ENCODE results near the gene GAL3ST2.
"Not testable (repeated sequence)": the region's sequence is repeated elsewhere in the genome, so short reads cannot be mapped to it uniquely, and the experiment has no call there.

The GAL3ST2 gene

GRCh38 chr2:241802421-241803318 lies 26.0 kb downstream of the GAL3ST2 start:
- Mint-ChIP-seq H3K4me3 (peak overlapping the region; percentile 71), H3K27me3 (no peaks in the 10 kb centered on the region), H3K36me3 (ENCODE audit: insufficient read depth) (peaks cover 3% of the 10 kb centered on the region), H3K27ac (ENCODE audit: low read depth) (peak overlapping the region; percentile 89), H3K4me1 (peaks cover 6% of the 10 kb centered on the region), H3K9me3 (no peaks in the 10 kb centered on the region)
- DNase-seq (ENCODE audit: low spot score in 2 of 2): no peak
- no peak for ATAC-seq (replicated peaks; ENCODE audit: extremely low read depth, poor library complexity, severe bottlenecking)

- Mint-ChIP-seq H3K27me3 (no peaks in the 10 kb centered on the region), H3K9me3 (no peaks in the 10 kb centered on the region), H3K36me3 (ENCODE audit: insufficient read depth) (peaks cover 3% of the 10 kb centered on the region), H3K4me3 (peak overlapping the region; percentile 71), H3K4me1 (peaks cover 6% of the 10 kb centered on the region), H3K27ac (ENCODE audit: low read depth) (peak overlapping the region; percentile 89)
- DNase-seq (ENCODE audit: low spot score in 2 of 2) (peak in 1 of 2 donors; percentile 36), ATAC-seq (replicated peaks; ENCODE audit: extremely low read depth, poor library complexity, severe bottlenecking) (peak; percentile 70)
Observed at GRCh38 chr2:241803387-241804325, 27.0 kb downstream of the GAL3ST2 start.

GRCh38 chr2:241804326-241805229 lies 28.0 kb downstream of the GAL3ST2 start:
- Mint-ChIP-seq H3K4me1 (peaks cover 6% of the 10 kb centered on the region), H3K36me3 (ENCODE audit: insufficient read depth) (peaks cover 3% of the 10 kb centered on the region), H3K4me3 (peak overlapping the region; percentile 71), H3K27me3 (no peaks in the 10 kb centered on the region), H3K27ac (ENCODE audit: low read depth) (peak overlapping the region; percentile 38), H3K9me3 (no peaks in the 10 kb centered on the region)
- ATAC-seq (replicated peaks; ENCODE audit: extremely low read depth, poor library complexity, severe bottlenecking) (no peak), DNase-seq (ENCODE audit: low spot score in 2 of 2) (no peak)

- not testable (repeated sequence) for H3K27ac Mint-ChIP-seq (ENCODE audit: low read depth); ATAC-seq (replicated peaks; ENCODE audit: extremely low read depth, poor library complexity, severe bottlenecking); H3K36me3 Mint-ChIP-seq (ENCODE audit: insufficient read depth); DNase-seq (ENCODE audit: low spot score in 2 of 2); H3K27me3 Mint-ChIP-seq; H3K4me3 Mint-ChIP-seq; H3K4me1 Mint-ChIP-seq; H3K9me3 Mint-ChIP-seq
Observed at GRCh38 chr2:241806217-241806616, 29.6 kb downstream of the GAL3ST2 start.

GRCh38 chr2:241808051-241808720 lies 31.6 kb downstream of the GAL3ST2 start:
- H3K9me3 Mint-ChIP-seq: no peaks in the 10 kb centered on the region
- no peak overlapping the region for H3K4me3 Mint-ChIP-seq
- peaks cover 1% of the 10 kb centered on the region for H3K36me3 Mint-ChIP-seq (ENCODE audit: insufficient read depth)
- no peaks in the 10 kb centered on the region for H3K27me3 Mint-ChIP-seq
- peaks cover 4% of the 10 kb centered on the region for H3K4me1 Mint-ChIP-seq
- DNase-seq (ENCODE audit: low spot score in 2 of 2): no peak
- H3K27ac Mint-ChIP-seq (ENCODE audit: low read depth): no peak overlapping the region
- no peak for ATAC-seq (replicated peaks; ENCODE audit: extremely low read depth, poor library complexity, severe bottlenecking)

GRCh38 chr2:241808721-241809382 lies 32.2 kb downstream of the GAL3ST2 start, which contains the start of gene NEU4:
Gene NEU4, plus strand, starts transcription at chr2:241809193. Its CDS starts 5,292 bp downstream, at chr2:241814485.
- Mint-ChIP-seq H3K4me3 (no peak within 1 kb of the TSS), H3K4me1 (no peaks in the 10 kb centered on the region), H3K27ac (ENCODE audit: low read depth) (peak within 1 kb of the TSS; percentile 68), H3K36me3 (ENCODE audit: insufficient read depth) (no peaks in the 10 kb centered on the region), H3K9me3 (no peaks in the 10 kb centered on the region), H3K27me3 (no peaks in the 10 kb centered on the region)
- no peak for DNase-seq (ENCODE audit: low spot score in 2 of 2)
- ATAC-seq (replicated peaks; ENCODE audit: extremely low read depth, poor library complexity, severe bottlenecking): no peak

GRCh38 chr2:241809383-241810306 lies 33.0 kb downstream of the GAL3ST2 start:
- DNase-seq (ENCODE audit: low spot score in 2 of 2) (no peak), ATAC-seq (replicated peaks; ENCODE audit: extremely low read depth, poor library complexity, severe bottlenecking) (no peak)
- H3K36me3 Mint-ChIP-seq (ENCODE audit: insufficient read depth): peaks cover 2% of the 10 kb centered on the region
- no peaks in the 10 kb centered on the region for H3K4me1 Mint-ChIP-seq
- H3K27me3 Mint-ChIP-seq: no peaks in the 10 kb centered on the region
- no peak overlapping the region for H3K4me3 Mint-ChIP-seq
- H3K9me3 Mint-ChIP-seq: no peaks in the 10 kb centered on the region
- H3K27ac Mint-ChIP-seq (ENCODE audit: low read depth): no peak overlapping the region

GRCh38 chr2:241810307-241811200 lies 33.9 kb downstream of the GAL3ST2 start:
- ATAC-seq (replicated peaks; ENCODE audit: extremely low read depth, poor library complexity, severe bottlenecking) (no peak), DNase-seq (ENCODE audit: low spot score in 2 of 2) (no peak)
- Mint-ChIP-seq H3K4me1 (no peaks in the 10 kb centered on the region), H3K27ac (ENCODE audit: low read depth) (no peak overlapping the region), H3K36me3 (ENCODE audit: insufficient read depth) (peaks cover 2% of the 10 kb centered on the region), H3K9me3 (no peaks in the 10 kb centered on the region), H3K27me3 (no peaks in the 10 kb centered on the region), H3K4me3 (no peak overlapping the region)

- Mint-ChIP-seq H3K4me3 (no peak overlapping the region), H3K36me3 (ENCODE audit: insufficient read depth) (peaks cover 4% of the 10 kb centered on the region), H3K4me1 (no peaks in the 10 kb centered on the region), H3K27ac (ENCODE audit: low read depth) (no peak overlapping the region), H3K9me3 (no peaks in the 10 kb centered on the region), H3K27me3 (no peaks in the 10 kb centered on the region)
- ATAC-seq (replicated peaks; ENCODE audit: extremely low read depth, poor library complexity, severe bottlenecking): no peak
- no peak for DNase-seq (ENCODE audit: low spot score in 2 of 2)
Observed at GRCh38 chr2:241811201-241811951, 34.8 kb downstream of the GAL3ST2 start.
